Cerebellar nuclear complex (tissue), 1 donor: ENCODE data around the gene RXFP2.

Experiments
- DNase-seq, 2 experiments: peaks; one replicate each; lab custom pipeline; 2025; lab: John Stamatoyannopoulos, UW

Gene RXFP2, protein sequence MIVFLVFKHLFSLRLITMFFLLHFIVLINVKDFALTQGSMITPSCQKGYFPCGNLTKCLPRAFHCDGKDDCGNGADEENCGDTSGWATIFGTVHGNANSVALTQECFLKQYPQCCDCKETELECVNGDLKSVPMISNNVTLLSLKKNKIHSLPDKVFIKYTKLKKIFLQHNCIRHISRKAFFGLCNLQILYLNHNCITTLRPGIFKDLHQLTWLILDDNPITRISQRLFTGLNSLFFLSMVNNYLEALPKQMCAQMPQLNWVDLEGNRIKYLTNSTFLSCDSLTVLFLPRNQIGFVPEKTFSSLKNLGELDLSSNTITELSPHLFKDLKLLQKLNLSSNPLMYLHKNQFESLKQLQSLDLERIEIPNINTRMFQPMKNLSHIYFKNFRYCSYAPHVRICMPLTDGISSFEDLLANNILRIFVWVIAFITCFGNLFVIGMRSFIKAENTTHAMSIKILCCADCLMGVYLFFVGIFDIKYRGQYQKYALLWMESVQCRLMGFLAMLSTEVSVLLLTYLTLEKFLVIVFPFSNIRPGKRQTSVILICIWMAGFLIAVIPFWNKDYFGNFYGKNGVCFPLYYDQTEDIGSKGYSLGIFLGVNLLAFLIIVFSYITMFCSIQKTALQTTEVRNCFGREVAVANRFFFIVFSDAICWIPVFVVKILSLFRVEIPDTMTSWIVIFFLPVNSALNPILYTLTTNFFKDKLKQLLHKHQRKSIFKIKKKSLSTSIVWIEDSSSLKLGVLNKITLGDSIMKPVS

GRCh38 chr13:31739226-31739625, at the start of gene RXFP2:
Gene RXFP2, plus strand, starts transcription at chr13:31739526. Its CDS starts 87 bp downstream, at chr13:31739613.
- DNase-seq = no peak

- DNase-seq = no peak
Measured at GRCh38 chr13:31697290-31697689, 42.0 kb upstream of the RXFP2 start.

- DNase-seq = no peak
Measured at GRCh38 chr13:31699650-31700049, 39.7 kb upstream of the RXFP2 start.

DNA sequence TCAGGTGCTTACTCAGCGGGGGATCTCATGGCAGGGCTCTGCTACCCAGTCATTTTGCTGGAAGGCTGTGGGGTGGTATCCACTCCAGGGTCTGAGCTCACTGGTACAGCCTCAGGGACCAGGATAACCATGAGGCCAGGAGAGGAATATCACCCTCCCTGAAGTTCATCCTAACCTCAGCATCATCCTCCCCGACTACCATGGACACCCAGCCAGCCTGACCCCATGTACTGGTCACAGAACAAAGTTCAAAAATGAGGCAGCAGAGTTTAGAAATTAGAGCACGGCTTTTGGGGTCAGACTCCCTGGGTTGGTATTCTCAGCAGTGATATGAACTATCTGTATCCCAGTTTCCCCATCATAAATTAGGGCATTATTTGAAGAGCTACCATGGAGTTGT, 35.5 kb upstream of the RXFP2 start:
- DNase-seq = no peak

DNA sequence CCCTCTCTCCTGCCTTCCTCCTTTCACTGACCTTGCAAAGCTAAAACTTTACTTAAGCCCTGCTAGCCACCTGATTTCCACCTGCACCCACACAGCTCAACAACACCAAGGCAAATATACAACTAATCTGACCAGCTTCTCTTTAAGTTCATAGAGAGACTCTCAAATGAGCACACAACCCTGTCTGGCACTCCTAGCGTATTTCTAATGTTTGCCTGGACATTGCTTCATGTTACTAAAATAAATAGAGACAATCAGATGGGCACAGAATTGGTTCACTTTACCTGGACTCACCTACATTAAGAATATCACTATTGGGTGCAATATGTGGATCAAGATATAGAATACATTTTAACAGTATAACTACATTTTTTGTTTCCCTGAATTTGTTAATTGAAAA, 33.2 kb upstream of the RXFP2 start:
- DNase-seq = no peak

DNA sequence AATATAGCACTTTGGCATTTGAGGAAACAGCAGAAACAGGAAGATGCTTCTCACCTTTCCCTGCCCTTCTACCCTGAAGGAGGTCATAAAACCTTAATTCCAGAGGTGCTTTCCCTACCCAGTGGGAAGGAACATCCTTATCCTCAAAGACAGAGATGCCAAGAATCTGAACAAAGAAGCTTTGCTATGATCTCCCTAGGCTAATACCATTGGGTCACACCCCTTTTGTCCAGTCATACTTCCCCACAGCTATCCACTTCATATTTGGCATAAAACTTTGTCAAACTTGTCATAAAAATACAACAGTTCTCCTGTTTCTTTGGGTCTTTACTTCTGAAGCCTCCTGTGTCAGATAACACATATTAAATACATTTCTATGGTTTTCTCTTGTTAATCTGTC, 21.7 kb upstream of the RXFP2 start:
- no peak for DNase-seq

DNA sequence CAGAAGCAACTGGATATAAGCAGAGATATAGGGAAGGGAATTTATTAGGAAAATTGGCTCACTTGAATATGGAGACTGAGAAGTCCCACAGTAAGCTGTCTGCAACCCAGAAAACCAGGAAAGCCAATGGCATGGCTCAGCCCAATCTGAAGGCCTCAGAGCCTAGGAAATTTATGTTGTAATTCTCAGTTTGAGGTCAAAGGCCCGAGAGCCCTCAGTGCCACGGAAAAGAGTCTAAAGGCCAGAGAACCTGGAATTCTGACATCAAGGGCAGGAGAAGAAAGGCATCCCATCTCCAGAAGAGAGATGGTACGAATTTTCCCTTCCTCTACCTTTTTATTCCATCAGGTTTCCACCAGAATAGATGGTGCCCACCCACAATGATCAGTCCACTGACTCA, 20.1 kb upstream of the RXFP2 start:
- DNase-seq = no peak

GRCh38 chr13:31722673-31723072, 16.7 kb upstream of the RXFP2 start:
- DNase-seq = no peak

DNA sequence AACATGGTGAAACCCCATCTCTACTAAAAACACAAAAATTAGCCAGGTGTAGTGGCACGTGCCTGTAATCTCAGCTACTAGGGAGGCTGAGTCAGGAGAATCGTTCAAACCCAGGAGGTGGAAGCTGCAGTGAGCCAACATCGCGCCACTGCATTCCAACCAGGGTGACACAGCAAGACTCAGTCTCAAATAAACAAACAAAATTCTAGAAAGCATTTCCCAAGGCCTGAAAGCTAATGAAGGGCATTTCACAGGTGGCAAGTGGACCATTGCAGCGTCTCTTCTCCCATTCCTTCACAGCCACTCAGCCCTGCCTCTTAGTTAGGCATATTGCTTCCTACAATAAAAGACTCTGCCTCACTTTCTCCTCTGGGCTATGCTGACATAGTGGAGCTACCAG, 13.5 kb upstream of the RXFP2 start:
- no peak for DNase-seq

DNA sequence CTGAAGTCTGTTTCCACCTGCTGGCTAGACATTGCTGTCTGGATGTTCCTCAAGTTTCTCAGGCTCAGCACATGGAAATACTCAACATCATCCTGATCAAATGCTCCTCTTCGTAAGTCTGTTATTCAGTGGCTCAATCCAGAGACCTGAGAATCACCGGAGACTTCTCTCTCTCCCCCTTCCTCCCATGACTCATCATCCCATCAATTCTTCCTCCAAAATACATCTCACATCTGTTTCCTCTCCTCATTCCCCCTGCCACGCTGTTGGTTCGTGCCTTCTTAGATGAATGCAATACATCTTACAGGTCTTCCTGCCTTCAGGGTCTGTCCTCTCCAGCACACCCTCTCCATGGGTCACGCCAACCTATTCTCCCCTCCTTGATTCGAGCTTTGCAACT, 7.4 kb upstream of the RXFP2 start:
- no peak for DNase-seq

DNA sequence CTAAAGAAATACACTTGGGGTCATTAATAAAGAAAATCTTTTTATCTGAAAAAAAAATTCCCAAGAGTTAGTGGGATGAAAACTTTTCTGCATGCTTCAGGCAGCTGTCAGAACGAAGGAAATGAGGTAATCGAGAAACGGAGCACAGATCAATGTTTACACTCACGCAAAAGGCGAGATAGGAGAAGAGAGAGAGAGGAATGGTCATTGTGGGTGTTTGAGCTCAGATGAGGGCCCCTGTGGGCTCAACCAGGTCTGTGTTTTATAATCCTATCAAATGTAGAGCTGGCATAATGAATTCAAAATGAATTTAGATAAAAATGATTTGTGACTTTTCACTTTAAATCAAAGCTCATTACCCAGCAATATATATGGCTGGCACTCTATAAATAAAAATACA, 6.3 kb upstream of the RXFP2 start:
- DNase-seq = no peak

DNA sequence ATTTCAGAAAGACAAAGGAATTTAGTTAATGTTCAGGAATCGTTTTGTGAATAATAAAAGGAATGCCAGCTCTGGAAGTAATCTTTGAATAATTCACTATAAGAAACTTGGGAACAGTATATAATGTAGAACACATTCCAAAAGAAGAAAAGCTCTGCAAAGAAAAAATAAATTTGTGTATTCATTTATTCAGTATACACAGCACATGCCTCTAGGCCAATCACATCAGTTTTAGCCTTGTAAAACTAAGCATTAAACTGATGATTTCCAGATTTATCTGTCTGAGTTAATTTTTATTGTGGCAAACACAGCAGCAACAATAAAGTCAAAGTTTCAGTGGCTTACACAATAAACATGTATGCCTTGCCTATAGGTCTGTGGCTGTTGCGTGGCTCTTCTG, 5.7 kb upstream of the RXFP2 start:
- no peak for DNase-seq

DNA sequence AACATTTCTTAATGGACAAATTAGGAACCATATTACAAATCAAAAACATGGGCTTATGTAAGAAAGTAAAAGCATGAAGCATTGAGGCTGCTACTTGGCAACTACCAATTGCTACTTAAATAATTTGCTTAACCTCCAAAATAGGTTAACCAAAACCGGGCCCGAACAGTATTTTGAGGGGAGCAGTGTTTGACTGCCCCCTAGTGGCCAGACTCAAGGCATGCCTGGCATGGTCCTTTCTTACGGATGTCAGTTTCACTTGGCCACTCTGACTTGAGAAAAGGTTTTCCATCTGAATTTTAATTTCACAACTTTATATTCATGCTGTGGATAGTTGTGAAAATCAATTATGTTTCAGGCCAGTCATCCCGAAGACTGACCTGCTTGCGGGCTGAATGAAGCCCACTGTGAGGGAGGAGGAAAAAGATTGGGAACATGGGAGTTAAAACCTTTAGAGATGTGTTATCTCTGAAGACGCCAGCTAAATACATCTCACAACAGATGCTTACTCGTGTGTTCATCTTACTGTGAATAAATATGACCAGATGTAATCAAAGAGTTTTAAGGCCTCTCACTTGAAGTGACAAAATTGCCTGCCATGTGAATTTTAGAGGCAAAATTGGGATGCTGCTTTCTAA, 2.9 kb downstream of the RXFP2 start:
- no peak for DNase-seq

GRCh38 chr13:31747291-31747690, 8.0 kb downstream of the RXFP2 start:
- no peak for DNase-seq

DNA sequence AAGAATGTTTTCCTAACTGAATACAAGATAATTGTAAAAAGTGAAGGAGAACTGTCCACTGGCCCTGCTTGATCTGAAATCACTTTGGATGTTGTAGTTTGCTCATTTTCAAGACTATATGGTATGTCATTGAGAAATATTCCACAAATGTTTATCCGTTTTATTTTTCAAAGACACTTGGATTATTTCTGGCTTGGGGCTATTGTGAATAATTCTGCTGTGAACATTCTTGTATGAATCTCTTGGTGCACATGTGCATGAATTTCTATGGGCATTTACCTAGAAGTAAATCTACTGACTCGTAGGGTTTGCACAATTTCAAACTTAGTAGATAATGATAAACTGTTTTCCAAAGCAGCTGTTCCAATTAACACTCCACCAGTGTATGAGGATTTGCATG, 8.6 kb downstream of the RXFP2 start:
- DNase-seq = no peak

DNA sequence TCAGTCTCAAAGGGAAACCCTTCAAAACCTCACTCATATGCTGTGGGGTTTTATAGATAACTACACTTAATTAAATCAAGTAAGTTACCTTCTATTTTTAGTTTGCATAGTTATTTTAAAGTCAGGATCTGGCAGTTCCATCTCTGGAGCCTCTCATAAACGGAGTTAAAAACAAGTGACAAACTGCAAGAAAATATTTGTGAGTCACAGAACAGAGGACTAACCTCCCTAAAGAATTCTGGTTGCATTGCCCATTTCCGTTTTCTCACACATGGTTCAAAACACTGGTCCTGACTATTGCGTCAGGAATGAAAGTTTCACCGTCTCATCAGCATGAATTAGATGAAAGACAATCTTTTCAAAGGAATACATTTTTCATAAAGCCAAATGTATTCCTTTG, 10.6 kb downstream of the RXFP2 start:
- no peak for DNase-seq

- no peak for DNase-seq
Measured at GRCh38 chr13:31755211-31755610, 15.9 kb downstream of the RXFP2 start.

DNA sequence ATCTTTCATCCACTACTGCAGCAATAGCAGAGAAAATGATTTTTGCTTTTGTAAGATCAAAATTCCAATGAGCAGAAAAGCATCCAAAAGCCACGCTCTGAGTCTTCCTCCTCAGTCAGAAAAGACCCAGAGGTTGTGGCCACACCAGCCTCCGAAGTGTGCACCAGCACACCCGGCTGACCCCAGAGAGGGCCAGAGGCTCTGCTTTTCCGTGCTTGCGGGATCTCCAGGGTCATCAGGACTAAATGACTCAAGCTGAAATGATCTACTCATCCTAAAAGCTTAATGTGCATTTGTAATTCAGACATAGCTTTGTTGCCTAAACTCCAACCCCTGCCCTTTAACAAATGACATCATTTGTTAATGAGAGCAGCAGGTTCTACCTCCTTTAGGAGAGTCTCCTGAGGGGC, 16.5 kb downstream of the RXFP2 start:
- no peak for DNase-seq

DNA sequence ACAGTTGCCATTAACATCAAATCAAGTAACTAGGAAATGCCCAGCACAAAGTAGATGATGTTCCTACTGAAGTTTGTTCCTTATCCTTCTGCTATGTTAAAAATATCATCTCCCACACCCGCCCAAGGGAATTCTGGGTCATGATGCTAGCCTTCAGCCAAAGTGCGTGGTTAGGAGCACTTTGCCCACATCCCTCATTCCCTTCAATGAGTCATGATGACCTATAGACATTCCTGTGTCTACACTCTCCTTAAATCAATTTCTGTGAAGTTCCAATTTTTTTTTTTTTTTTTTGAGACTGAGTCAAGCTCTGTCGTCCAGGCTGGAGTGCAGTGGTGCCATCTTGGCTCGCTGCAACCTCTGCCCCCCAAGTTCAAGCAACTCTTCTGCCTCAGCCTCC, 17.0 kb downstream of the RXFP2 start:
- no peak for DNase-seq

DNA sequence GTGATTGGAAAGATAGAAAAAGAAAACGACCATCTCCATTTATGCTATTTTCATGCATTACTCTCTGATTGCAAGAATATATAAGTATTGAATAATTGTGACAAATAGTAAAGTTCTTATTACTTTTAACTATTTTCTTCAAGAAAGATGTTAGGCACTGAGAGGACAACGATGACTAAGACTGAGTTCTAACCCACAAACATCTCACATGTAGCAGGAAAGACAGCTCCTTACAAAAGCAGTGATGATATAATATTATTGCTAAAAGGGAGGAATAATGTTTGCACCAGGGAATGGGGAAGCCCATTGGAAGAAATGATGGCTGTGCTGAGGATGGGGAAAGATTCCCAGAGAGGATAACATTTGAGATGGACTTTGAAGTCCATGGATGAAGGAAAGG, 22.6 kb downstream of the RXFP2 start:
- DNase-seq = no peak

GRCh38 chr13:31764556-31764955, 25.2 kb downstream of the RXFP2 start:
- DNase-seq = no peak

GRCh38 chr13:31765138-31765785, 25.9 kb downstream of the RXFP2 start:
- DNase-seq = no peak
